ENCODE results near the gene NR0B1.

NR0B1 gene, protein sequence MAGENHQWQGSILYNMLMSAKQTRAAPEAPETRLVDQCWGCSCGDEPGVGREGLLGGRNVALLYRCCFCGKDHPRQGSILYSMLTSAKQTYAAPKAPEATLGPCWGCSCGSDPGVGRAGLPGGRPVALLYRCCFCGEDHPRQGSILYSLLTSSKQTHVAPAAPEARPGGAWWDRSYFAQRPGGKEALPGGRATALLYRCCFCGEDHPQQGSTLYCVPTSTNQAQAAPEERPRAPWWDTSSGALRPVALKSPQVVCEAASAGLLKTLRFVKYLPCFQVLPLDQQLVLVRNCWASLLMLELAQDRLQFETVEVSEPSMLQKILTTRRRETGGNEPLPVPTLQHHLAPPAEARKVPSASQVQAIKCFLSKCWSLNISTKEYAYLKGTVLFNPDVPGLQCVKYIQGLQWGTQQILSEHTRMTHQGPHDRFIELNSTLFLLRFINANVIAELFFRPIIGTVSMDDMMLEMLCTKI

DNA sequence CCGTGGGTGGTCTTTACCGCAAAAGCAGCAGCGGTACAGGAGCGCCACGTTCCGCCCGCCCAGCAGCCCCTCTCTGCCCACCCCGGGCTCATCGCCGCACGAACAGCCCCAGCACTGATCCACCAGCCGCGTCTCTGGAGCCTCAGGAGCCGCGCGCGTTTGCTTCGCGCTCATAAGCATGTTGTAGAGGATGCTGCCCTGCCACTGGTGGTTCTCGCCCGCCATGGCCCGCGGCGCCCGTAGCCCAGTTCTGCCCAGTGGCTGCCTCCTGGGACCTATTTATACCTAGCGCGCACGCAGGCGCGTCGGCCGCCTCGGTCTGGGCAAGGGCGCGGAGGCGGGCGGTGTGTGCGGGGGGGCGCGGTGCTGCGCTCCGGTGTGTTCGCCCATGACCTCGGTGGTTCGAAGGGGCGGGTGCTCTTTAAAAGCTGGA, at the start of gene NR0B1:
Gene NR0B1, minus strand, starts transcription at position 252 of the 433 bp plus-strand sequence. Its CDS starts 27 bp downstream, at position 225.
- DNase-seq: no peak

DNA sequence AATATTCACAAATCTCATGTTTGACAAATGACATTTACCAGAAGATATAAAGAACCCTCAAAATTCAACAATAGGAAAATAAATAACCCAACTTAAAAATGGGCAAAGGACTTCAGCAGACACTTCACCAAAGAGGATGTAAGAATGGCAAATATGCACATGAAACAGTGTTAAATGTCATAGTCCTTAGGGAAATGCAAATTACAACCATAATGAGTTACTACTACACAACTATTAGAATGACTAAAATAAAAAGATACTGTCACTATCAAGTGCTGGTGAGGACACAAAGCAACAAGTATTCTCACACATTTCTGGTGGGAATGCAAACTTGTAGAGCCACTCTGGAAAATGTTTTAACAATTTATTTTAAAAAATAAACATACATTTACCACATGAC, 40.8 kb upstream of the NR0B1 start:
- no peak for DNase-seq

DNA sequence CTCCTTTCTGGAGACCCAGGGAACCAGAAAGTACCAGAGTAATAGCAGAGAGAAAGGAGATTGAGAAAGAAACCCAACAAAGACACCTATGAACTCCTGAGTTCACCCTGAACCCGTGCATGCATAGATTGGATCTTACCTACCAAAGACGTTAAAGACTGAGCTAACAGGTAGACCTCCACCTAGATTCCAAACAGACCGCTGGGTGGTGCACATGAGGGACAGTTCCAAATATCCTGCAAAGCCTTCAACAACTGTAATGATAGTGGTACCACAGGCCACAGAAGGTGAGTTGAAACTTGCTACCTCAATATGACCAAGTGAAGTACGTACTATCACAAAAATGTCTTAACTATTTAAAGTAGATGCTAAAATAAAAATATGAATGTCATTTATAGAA, 34.0 kb upstream of the NR0B1 start:
- no peak for DNase-seq

DNA sequence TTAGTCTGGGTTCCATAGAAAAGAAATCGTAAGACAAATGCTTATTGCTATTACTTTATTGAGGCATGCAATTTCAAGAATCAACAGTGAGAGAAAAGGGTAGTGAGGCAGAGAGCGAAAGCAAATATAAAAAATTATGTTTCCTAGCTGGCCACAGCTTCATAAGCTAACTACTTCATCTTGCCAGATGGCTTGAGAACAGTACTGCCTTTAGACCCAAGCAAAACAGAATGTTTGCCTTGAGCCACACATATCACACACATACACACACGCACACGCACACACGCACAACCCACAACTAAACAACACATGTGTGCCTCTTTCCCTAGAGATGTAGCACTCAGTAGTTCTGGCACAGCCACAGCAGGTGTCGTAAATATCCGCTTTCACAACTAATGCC, 31.6 kb upstream of the NR0B1 start:
- DNase-seq: no peak

DNA sequence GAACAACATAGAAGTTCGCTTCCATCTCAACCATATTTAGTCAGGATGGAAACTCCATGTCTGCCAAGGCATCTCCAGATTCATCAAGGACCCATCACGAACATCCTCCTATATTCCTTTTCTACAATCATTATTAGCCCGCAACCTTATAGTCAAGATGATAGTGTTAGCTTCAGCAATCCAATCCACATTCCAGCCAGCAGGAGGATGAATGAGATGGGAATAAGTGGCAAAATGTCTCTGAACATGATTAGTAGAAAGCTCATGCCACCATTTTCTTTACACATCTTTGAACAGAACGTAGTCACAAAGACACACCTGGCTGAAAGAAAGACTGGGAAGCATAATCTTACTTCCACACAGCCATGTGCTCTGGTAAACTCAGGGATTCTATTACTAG, 18.6 kb upstream of the NR0B1 start:
- DNase-seq: no peak

DNA sequence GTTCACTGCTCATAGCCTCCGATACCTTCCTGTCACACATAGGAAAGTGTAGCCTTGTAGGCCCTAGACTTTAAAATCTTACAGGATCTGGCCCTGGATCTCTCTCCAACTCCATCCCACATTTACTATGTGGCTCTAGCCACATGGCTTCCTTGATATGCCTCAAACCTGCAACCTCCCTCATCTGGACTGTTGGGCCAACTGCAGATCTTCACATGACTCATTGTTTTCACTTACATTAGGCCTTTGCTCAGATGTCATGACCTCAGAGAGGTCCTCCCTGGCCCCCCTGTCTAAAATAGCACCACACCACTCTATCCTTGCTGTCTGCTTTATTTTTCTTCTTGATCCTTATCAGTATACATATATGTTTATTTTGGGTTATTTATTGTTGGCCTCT, 8.1 kb upstream of the NR0B1 start:
- DNase-seq: no peak

DNA sequence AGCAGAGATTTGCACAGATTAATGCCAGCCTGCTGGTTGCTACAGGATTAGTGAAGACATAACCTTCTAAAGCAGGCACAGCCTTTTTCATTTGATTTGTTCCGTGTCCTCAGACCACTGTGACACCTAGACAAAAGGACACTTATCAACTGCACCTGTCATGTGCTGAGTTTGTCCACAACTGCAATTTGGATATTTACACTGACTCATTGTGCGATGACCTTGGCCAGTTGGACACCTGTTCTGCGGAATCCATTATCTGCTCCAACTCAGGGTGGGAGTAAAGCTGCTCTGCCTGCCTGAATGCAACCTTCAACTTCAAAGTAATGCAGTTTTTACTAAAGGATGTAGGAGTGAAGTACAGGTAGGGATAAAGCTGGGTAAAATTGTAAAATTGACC, 4.1 kb upstream of the NR0B1 start:
- no peak for DNase-seq

DNA sequence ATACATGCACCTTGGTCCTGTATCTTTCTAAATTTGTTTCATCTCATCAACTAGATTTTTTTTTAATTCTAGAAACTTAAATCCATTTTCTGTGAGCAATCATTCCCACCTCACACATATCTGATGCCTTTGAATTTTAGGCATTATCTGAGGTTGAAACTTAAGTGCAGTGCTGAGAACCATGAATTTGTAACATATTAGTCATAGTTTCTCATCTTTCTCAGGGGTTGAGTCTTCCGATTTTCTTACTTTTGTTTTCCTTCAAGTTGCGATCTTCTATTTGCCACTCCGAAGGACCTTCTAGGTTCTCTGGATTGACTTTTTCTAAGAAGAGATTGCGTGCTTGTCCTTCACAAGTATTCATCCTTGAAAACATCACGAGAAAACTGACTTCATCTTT, 3.7 kb upstream of the NR0B1 start:
- no peak for DNase-seq

DNA sequence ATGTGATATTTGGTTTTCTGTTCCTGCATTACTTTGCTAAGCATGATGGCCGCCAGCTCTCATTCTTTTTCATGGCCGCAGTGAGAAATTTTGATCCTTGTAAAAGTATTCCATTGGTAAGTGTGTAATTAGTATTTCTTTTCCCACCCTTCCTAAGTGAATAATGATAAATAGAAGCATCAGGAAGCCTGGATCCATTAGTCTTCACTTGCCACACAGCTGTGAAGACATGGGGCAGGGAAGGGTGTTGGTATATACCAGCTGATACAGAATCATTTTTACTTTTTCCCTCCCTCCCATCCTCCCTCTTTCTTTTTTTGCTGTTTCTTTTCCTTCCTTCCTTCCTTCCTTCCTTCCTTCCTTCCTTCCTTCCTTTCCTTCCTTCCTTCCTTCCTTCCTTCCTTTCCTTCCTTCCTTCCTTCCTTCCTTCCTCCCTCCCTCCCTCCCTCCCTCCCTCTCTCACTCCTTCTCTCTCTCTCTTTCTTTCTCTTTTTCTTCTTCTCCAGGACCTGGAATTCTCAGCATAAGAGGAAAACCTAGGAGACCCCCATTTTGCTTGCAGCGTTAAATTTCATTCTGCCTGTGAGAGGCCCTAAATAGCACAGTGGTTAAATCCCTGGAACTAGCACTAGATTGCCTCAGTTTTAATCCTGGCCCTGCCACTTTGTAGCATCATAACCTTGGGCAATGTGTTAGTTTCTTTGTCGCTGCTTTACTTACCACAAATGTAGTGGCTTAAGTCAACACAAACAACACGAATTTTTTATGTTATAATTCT, 1.4 kb upstream of the NR0B1 start:
- no peak for DNase-seq

DNA sequence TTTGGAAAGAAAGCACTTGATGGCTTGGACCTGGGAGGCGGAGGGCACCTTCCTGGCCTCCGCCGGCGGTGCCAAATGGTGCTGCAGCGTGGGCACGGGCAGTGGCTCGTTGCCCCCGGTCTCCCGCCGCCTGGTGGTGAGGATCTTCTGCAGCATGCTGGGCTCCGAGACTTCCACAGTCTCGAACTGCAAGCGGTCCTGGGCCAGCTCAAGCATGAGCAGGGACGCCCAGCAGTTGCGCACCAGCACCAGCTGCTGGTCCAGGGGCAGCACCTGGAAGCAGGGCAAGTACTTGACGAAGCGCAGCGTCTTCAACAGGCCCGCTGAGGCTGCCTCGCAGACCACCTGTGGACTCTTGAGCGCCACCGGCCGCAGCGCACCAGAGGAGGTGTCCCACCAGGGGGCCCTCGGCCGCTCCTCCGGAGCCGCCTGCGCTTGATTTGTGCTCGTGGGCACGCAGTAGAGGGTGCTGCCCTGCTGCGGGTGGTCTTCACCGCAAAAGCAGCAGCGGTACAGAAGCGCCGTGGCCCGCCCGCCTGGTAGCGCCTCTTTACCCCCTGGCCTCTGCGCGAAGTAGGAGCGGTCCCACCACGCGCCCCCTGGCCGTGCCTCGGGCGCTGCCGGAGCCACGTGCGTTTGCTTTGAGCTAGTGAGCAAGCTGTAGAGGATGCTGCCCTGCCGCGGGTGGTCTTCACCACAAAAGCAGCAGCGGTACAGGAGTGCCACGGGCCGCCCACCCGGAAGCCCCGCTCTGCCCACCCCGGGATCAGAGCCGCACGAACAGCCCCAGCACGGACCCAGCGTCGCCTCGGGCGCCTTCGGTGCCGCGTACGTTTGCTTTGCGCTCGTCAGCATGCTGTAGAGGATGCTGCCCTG, 689 bp downstream of the NR0B1 start:
- DNase-seq: no peak

DNA sequence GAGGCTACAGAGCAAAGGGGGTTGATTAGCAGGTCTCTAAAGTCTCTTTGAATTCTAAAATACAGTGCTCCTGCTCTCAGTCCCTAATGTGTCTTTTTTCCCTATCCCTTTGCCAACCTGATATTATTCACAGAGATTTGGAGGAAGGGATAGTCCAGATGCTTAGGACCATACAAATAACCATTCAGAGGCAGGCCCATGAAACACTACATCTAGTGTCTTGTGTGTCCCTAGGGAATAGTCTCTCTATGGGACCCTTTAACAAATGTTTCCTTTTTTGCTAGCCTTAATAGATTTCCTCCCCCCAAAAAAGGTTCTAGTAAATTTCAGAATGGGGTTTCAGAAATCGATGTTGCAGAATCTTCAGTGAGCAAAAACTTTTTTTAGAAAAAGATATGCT, 1.7 kb downstream of the NR0B1 start:
- no peak for DNase-seq

DNA sequence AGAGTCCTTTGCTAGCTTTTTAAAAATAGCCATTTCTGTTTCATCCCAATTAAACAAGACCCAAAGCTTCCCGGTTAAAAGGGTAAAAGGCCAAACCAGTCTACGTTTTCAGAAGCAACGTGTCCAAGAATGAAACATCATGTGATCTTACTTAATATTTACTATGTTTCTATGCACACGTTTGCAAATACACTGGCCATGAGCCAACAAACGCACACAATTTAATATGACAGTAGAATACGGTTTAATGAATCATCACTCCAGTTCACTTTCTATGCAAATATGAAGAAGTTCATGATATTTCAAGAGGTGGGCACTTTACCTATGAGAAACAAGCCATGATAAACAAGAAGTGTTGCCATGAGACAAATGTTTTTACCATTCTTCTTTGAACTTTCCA, 4.3 kb downstream of the NR0B1 start:
- DNase-seq: no peak

DNA sequence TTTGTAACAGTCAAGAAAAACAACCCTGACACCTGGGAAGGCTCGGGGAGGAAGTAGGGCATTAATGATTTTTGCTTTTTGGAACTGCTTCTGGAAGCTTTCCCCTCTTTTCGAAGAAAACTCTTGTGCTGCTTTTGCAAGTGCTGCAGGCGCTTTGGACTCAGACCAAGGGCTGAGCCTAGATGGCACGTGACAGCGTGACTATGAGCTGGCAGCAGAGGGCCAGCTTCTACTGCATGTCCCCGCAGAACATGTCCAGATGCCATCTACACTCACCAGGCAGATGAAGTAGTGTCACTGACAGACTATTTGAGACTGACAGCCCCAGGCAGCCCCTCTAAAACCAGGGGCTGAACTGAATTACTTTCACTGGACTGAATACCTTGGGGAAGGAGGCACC, 6.2 kb downstream of the NR0B1 start:
- DNase-seq: peak; percentile 2

DNA sequence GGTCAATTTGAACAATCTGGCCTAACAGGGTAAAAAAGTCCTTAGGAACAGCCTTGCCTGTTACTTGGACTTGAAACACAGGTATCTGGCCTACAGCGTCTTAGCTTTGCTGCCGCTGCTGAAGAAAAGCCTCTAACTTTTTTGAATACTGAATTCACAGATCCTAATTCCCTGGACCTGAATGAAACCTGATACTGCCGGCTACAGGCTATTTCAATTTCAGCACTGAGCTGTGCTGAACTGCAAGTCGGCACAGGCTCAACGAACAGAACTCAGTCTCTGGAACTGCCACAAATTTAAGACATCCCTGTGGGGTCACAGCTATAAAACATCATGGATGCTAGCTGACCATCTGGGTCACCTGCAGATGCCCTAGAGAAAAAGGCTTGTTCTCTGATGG, 7.2 kb downstream of the NR0B1 start:
- DNase-seq: peak; percentile 15

DNA sequence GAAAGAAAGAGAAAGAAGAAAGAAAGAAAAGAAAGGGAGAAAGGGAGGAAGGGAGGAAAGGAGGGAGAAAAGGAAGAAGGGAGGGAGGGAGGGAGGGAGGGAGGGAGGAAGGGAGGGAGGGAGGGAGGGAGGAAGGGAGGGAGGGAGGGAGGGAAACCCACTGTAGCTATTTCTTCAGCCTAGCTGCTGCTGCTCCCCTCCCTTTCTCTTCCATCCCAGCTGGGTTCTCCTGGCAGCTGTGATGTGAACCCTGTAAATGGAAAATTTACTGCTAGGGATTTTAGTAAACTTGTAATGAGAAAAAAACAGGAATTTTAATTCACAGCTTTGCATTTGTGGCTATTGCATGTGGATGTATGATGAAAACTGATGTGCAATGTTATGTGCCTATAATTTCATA, 8.0 kb downstream of the NR0B1 start:
- DNase-seq: no peak

DNA sequence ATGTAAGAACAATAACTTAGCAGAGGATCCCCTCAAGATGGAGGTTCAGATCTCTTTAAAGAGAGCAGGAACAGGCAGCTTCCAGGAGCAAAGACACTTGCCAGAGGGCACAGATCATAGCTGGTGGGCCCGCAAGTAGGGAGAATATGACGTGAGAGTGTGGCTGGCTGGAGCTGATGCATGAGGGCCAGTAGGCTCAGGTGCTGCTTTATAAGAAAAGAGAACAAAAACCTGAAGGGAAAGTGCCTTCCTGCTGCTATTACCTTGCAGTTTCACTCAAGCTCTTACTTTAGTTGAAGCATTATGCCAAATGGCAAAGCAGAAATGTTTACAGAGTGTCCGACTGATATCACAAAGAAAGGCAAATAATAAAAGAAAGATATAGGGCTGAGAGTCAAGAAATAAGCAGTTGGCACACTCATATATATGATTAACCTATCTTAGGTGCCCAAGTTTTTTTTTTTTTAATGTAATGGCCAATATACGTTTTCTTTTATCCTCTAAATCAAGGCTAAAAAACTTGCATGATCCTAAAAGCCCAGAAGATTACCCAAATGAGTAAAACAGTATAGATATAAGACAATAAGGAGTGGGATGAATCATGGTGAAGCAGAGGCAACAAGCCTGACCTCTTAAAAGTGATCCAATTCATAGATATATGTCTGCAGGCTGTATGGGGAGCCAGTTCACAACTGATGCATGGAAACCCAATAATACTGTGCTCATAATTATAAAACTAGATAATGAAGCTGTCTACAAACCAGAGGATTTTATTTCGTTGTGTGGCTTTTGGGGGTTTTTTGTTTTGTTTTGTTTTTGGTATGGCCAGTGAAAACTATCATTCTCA, 12.6 kb downstream of the NR0B1 start:
- no peak for DNase-seq

DNA sequence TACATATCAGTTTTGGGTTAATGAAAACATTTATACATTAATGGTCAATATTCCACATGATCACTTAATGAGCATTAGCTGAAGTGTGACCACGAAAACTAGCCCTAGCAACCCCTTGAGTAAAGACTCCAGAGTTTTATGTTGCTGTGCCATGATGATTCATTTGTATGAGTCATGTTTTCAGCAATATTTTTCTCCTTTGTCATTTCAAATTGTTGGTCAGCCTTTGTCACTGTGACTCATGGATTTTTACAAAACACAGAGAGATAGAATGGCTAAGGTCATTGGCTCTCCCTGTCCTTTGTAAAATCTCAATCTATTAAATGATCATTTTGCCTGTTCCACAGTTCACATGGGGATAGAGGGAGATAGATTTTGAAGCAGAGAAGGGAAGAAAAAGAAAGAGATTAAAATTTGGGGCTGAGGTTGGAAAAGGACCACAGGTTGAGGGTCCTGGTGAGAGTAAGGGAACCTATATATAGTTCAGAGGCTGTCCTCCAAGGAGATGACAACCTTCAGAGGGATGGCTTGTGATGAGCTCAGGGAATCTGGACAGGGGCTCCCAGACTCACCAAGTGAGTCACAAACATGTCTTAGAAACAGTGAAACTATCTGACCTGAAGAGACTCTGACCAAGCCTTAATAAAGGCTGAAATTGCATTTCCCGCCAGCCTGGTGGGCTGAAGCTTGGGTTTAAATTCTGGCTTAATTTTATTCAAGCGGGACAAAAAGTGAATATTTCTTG, 25.6 kb downstream of the NR0B1 start:
- peak; percentile 89 for DNase-seq

DNA sequence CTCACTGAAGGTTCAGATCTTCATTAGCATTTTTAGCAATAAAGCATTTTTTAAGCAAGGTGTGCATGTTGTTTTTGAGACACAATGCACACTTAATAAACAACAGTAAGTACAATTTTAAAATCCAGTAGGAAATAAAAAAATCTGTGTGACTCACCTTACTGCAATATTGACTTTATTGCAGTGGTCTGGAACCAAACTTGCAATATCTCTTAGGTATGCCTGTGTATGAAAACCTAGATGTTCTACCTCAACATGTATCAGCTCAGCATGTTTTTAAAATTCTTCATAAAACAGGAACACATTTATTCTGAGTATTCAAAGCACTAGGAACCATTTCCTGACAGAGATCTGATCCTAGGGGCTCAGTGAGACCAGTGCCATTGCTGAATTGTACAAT, 26.7 kb downstream of the NR0B1 start:
- no peak for DNase-seq

DNA sequence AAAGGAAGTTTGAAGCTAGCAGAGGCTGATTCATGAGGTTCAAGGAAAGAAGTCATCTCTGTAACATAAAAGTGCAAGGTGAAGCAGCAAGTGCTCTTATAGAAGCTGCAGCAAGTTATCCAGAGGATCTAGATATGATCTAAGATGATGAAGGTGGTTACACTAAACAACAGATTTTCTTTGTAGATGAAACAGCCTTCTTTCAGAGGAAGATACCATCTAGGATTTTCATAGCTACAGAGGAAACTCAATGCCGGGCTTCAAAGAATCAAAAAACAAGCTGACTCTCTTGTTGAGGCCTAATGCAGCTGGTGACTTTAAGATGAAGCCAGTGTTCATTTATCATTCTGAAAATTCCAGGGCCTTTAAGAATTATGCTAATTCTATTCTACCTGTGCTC, 28.8 kb downstream of the NR0B1 start:
- no peak for DNase-seq

DNA sequence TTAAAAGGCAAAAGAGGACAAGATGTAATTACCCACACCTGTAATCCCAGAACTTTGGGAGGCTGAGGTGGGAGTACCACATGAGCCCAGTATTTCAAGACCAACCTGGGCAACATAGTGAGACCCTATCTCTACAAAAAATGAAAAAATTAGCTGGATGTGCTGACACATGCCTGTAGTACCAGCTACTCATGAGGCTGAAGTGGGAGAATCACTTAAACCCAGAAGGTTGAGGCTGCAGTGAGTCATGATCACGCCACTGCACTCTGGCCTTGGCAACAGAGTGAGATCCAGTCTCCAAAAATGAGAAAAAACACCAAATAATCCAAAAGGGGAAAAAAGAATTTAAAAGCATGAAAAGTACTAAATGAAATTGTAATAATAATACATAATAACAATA, 30.8 kb downstream of the NR0B1 start:
- peak; percentile 5 for DNase-seq

DNA sequence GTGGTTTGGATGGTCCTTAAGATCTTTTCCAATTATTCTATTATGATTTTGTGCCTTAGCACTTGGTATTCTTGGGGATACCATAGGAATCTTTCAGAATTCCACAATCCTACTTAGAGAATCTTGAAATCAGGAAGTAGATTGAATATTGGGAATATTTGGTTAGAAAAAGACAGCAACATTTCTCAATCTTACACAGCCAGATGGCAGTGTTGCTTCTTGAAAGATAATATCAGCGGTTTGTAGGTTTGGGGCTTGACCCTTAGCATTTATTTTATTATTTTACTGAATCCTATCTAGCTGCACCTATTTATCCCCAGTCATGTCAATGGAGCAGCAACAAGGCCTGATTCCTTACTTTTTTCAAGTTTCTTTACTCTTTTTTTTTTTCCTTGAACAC, 33.7 kb downstream of the NR0B1 start:
- peak; percentile 12 for DNase-seq

DNA sequence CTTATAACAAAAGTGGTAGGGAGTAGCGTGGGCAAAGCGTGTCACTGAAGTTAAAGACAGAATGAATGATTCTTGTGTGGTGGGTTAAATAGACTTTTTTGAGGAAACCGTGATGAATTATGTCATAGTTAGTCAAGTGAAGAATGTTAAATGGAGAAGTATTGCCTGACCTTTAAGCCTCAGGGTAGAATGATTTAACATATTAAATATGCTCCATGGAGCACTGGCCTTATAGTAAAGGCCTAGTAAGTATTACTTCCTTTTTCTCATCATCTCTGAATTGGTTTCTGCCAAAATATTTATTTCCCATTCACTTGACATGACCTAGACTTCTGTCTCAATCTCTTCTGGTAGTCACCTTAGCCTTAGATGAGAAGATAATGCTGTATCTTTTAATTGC, 38.6 kb downstream of the NR0B1 start:
- DNase-seq: no peak
